NB4 (cell line): ENCODE results near the gene OR10X1.

Experiments
- DNase-seq: peaks from one replicate; pipeline ENCODE4 v3.0.0; 2010; ENCODE audit warnings: low read depth
- H3K4me3 ChIP-seq: one replicate; pipeline ENCODE4 v1.5.1; 2011; ENCODE audit warnings: mild to moderate bottlenecking, low read depth, low read length, moderate library complexity
- MYC ChIP-seq: IDR thresholded peaks from 2 replicates; pipeline ENCODE4 v1.6.1; 2011; ENCODE audit warnings: low read depth, low read length
- POLR2A ChIP-seq: IDR thresholded peaks from 2 replicates; pipeline ENCODE4 v1.6.1; 2011; ENCODE audit warnings: mild to moderate bottlenecking; ENCODE audit not compliant: insufficient read length; ENCODE audit errors: extremely low read depth
- TF ChIP-seq, protein P1 (sequence below): IDR thresholded peaks from 2 replicates; pipeline ENCODE4 v1.6.1; 2011; ENCODE audit warnings: low read depth, low read length
- TF ChIP-seq, protein P2 (sequence below): IDR thresholded peaks from one replicate; pipeline ENCODE4 v1.5.1; 2012; ENCODE audit warnings: low read depth, low read length

OR10X1 gene

DNA sequence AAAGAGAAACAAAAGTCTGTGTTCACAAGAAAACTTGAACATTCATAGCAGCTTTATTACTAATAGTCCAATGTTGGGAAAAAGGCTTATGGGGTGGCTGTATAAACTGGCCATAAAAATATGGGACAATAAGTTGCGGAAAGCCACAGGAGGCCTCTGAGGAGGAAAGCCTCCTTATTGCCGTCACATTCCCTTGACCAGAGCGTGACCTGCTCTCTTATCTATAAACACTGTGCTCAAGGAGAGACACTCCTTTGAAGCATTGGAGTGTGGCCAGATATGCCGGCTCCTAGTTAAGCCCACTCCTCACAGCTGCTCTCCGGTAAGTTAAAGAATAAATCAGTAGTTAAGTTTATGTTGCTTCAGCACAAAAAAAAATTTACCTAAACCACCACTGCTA is 45.2 kb downstream of the OR10X1 start:
- no peak overlapping the region for H3K4me3 ChIP-seq
- no peak for DNase-seq
- TF ChIP-seq, protein P1, sequence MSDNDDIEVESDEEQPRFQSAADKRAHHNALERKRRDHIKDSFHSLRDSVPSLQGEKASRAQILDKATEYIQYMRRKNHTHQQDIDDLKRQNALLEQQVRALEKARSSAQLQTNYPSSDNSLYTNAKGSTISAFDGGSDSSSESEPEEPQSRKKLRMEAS = no peak
- TF ChIP-seq, protein P2, sequence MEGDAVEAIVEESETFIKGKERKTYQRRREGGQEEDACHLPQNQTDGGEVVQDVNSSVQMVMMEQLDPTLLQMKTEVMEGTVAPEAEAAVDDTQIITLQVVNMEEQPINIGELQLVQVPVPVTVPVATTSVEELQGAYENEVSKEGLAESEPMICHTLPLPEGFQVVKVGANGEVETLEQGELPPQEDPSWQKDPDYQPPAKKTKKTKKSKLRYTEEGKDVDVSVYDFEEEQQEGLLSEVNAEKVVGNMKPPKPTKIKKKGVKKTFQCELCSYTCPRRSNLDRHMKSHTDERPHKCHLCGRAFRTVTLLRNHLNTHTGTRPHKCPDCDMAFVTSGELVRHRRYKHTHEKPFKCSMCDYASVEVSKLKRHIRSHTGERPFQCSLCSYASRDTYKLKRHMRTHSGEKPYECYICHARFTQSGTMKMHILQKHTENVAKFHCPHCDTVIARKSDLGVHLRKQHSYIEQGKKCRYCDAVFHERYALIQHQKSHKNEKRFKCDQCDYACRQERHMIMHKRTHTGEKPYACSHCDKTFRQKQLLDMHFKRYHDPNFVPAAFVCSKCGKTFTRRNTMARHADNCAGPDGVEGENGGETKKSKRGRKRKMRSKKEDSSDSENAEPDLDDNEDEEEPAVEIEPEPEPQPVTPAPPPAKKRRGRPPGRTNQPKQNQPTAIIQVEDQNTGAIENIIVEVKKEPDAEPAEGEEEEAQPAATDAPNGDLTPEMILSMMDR = no peak
- no peak for TF ChIP-seq MYC
- no peak for TF ChIP-seq POLR2A
